Esophagus muscularis mucosa (tissue), 4 donors: ENCODE measurements around the gene UBE2M. TPM values are rescaled to one million over a fixed set of nuclear protein-coding genes. Genes with fewer than 3 reads are reported as not detected.
A peak's percentile ranks its signal among the peaks of the same experiment; 100 is the strongest.
"Not testable (repeated sequence)": the region's sequence is repeated elsewhere in the genome, so short reads cannot be mapped to it uniquely, and the experiment has no call there.

Experiments
- DNase-seq: peaks from one replicate; pipeline ENCODE4 v3.0.0-alpha.2; 2017; ENCODE audit errors: extremely low spot score
- H3K27ac ChIP-seq, 4 donors: fragments of 200-600 bp; sonication (generic); replicated peaks in 1 of 4; 1 replicate in 3 of 4; 2 replicates in 1 of 4; pipeline ENCODE4 v1.5.1; 2016 to 2019; ENCODE audit warnings: mild to moderate bottlenecking in 1 of 4
- H3K27me3 ChIP-seq, 4 donors: fragments of 200-600 bp; sonication (generic); one replicate each; pipeline versions ENCODE4 v1.5.1 to v1.6.0; 2016 to 2019
- H3K36me3 ChIP-seq, 4 donors: fragments of 200-600 bp; sonication (generic); one replicate each; pipeline ENCODE4 v1.5.1; 2016 to 2019
- H3K4me1 ChIP-seq, 4 donors: fragments of 200-600 bp; sonication (generic); one replicate each; pipeline ENCODE4 v1.5.1; 2016 to 2019
- H3K4me3 ChIP-seq, 4 donors: fragments of 200-600 bp; sonication (generic); 1 replicate in 2 of 4; 2 replicates in 2 of 4; pipeline ENCODE4 v1.5.1; 2016 to 2019; ENCODE audit warnings: mild to moderate bottlenecking in 4 of 4, moderate library complexity in 1 of 4
- H3K9me3 ChIP-seq, 4 donors: fragments of 200-600 bp; sonication (generic); 1 replicate in 3 of 4; 2 replicates in 1 of 4; pipeline ENCODE4 v1.5.1; 2016 to 2019
- EP300 ChIP-seq: sonication (generic); formaldehyde crosslinking; IDR thresholded peaks from one replicate; pipeline ENCODE4 v1.6.1; 2017; ENCODE audit warnings: antibody characterized with exemption
- POLR2A ChIP-seq: fragments of 450-650 bp; IDR thresholded peaks from one replicate; pipeline ENCODE4 v1.6.1; 2017; ENCODE audit warnings: antibody characterized with exemption, moderate library complexity, mild to moderate bottlenecking, low read depth
- POLR2AphosphoS5 ChIP-seq, 2 donors: sonication (generic); formaldehyde crosslinking; IDR thresholded peaks; one replicate each; pipeline ENCODE4 v1.6.1; 2017; ENCODE audit warnings: antibody characterized with exemption in 2 of 2
- WGBS: methylation state at CpG from one replicate; pipeline ENCODE4 v1.1.5; 2018; 5-methylcytosine and 5-hydroxymethylcytosine counted together
- intact Hi-C: fragments of 100-400 bp; cut with DNase I; formaldehyde crosslinking; loops from one replicate; pipeline ENCODE4 v1.15.1; 2023
- total RNA-seq, 4 donors: library from RNA; depleted of rRNA; stranded (reverse); fragments of >200 nt; gene quantifications; one replicate each; pipeline versions ENCODE4 v1.1.0 to v1.2.1, GENCODE V29; 2016
- TF ChIP-seq, protein P1 (sequence below), 3 experiments: fragments of 200-600 bp in 2 of 3; fragments of 450-650 bp in 1 of 3; sonication (generic) in 2 of 3; IDR thresholded peaks; one replicate each; pipeline ENCODE4 v1.5.1; 2017 to 2019; ENCODE audit warnings: antibody characterized with exemption in 3 of 3, mild to moderate bottlenecking in 2 of 3, moderate library complexity in 1 of 3

Gene UBE2M
- total RNA-seq, 4 donors from 2014 or later: 36.1 to 54.9 (median 45.8) TPM

DNA sequence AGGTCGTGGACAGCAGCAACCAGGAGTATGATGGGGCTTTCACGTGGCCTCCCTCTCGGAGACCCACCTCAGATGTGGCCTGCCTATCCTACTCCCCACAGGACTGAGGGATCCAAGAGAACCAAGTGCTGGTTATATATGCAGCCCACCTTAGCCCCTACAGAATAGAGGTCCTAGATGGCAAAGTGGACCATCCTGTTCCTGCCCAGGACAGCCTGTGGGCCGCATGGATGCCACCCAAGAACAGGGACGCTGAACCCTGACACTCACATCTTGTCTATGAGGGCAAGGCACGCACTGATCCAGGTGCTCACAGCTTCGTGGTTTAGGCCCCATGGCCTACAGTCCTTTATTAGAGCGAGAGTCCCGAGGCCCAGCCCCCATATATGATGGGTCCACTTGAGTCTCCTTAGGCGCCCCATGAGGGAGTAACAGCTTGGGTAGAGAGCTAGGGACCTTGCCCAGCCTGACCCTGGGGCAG is 45.2 kb downstream of the UBE2M start:
- DNase-seq: no peak
- H3K36me3 ChIP-seq: peaks cover 15 to 36% (median 29%) of the 10 kb centered on the region in 4 donors
- no peaks in the 10 kb centered on the region for H3K9me3 ChIP-seq
- peak overlapping the region in 1 of 4 donors; percentile 45 for H3K4me3 ChIP-seq
- no peaks in the 10 kb centered on the region for H3K27me3 ChIP-seq
- peak overlapping the region; percentile 69 to 79 (median 75) for H3K27ac ChIP-seq
- TF ChIP-seq, protein P1, sequence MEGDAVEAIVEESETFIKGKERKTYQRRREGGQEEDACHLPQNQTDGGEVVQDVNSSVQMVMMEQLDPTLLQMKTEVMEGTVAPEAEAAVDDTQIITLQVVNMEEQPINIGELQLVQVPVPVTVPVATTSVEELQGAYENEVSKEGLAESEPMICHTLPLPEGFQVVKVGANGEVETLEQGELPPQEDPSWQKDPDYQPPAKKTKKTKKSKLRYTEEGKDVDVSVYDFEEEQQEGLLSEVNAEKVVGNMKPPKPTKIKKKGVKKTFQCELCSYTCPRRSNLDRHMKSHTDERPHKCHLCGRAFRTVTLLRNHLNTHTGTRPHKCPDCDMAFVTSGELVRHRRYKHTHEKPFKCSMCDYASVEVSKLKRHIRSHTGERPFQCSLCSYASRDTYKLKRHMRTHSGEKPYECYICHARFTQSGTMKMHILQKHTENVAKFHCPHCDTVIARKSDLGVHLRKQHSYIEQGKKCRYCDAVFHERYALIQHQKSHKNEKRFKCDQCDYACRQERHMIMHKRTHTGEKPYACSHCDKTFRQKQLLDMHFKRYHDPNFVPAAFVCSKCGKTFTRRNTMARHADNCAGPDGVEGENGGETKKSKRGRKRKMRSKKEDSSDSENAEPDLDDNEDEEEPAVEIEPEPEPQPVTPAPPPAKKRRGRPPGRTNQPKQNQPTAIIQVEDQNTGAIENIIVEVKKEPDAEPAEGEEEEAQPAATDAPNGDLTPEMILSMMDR (IDR thresholded peaks at IDR 0.05): no peak
- TF ChIP-seq POLR2A (no peak), EP300 (no peak), POLR2AphosphoS5 (IDR thresholded peaks at IDR 0.05) (no peak)
- intact Hi-C loops: no loop called here
- 83% methylated on average over 9 of the region's 10 CpGs for WGBS
- peaks cover 38 to 52% (median 50%) of the 10 kb centered on the region in 4 donors for H3K4me1 ChIP-seq

DNA sequence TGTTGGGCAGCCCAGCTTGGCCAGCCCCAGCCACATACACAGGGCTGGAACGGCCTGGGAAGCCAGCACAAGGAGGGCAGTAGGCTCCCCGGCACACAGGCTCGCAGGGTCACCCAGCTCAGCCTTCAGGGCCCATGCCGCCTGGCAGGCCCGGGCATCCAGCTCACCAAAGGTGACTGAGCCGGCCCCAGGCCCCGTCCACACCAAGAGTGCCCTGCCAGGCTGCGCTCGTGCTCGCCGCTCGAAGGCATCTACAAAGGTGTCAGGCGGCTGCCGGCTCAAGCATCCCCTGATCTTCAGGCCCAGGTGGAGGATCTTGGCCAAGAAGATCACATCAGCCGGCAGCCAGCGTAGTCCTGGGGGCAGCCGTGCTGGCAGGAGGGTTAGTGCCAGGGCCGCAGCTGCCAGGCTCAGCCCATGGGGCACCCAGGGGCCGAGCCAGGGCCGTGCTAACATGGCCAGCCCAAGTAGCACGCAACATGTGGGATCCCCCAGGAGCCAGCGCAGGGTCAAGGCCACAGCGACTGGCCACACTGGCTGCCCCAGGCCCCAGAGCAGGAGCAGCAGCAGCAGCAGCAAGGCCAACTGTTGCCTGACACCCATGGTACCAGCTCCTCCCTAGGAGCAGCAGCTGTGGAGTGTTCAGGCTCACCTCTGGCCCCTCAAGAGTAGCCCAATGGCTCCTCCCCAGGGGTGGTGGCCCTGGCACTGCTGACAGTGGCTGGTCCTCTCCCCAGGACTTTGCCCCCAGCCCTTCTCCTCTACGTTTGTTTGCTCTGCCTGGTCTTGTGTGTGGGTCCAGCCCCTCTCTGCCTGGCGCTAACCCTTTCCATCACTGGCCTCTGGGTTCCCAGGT is 46.8 kb downstream of the UBE2M start, which contains the start of gene SLC27A5:
SLC27A5 (minus strand) TSS at position 640 of the 856 bp plus-strand sequence; CDS start at position 603, 37 bp downstream.
- Histone ChIP-seq H3K9me3 (no peaks in the 10 kb centered on the region), H3K4me3 (no peak within 1 kb of the TSS), H3K27ac (no peak within 1 kb of the TSS), H3K4me1 (peaks cover 26 to 35% (median 34%) of the 10 kb centered on the region in 4 donors), H3K27me3 (no peaks in the 10 kb centered on the region), H3K36me3 (peaks cover 6 to 28% (median 18%) of the 10 kb centered on the region in 4 donors)
- DNase-seq: no peak
- 90% methylated on average over 9 of the region's 25 CpGs for WGBS
- no peak for TF ChIP-seq POLR2A
- no peak for TF ChIP-seq POLR2AphosphoS5 (IDR thresholded peaks at IDR 0.05)
- TF ChIP-seq, protein P1 (IDR thresholded peaks at IDR 0.05): no peak
- TF ChIP-seq EP300: no peak
- intact Hi-C loops: no loop called here

DNA sequence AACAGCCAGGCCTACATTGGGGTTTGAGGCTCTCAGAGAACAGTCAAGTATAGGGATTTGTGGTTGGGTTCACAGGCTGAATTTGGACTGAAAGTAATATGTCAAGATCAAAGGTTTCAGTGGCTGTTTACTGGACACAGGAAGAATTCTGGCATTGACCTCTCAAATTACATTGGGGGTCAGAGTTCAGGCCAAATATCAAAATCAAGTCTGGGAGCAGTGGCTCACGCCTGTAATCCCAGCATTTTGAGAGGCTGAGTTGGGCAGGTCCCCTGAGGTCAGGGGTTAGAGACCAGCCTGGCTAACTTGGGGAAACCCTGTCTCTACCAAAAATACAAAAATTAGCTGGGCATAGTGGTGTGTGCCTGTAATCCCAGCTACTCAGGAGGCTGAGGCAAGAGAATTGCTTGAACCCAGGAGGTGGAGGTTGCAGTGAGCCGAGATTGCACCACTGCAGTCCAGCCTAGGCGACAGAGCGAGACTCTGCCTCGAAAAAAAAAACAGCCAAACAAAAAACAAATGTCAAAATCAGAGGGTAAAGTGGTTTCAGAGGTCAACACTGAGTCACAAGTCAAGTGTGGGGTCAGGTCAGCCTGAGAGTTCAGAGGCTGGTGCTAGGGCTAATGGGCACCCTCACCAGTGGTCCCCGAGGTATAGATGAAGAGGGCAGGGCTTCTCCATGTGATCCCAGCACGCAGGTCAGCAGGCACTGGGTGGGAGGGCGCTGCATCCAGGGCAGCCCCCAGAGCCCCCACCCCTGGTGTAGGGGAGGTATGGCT is 48.1 kb downstream of the UBE2M start:
- WGBS: 86% methylated on average over 8 of the region's 8 CpGs

DNA sequence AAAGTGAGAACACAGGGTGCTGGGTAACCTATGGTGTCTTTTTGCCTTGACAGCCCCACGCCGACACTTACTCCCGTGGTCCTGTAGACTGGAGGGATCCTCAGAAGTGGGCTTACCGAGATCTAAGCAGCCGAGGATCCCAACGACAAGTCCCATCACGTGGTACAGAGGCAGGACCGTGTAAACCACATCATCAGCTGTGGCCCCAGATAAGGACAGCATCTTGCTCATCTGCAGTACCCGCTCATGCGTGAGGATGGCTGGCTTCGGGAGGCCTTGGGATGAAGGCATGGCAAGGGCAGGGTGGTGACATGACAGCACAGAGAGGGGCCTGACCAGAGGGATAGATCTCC is 48.7 kb downstream of the UBE2M start:
- intact Hi-C loops: no loop called here
- TF ChIP-seq POLR2AphosphoS5 (IDR thresholded peaks at IDR 0.05) (no peak), POLR2A (no peak), EP300 (no peak)
- TF ChIP-seq, protein P1 (IDR thresholded peaks at IDR 0.05): no peak
- Histone ChIP-seq H3K9me3 (no peaks in the 10 kb centered on the region), H3K27ac (no peak overlapping the region), H3K4me3 (no peak overlapping the region), H3K27me3 (no peaks in the 10 kb centered on the region), H3K4me1 (peaks cover 10 to 19% (median 16%) of the 10 kb centered on the region in 4 donors), H3K36me3 (peaks cover 0 to 9% (median 4%) of the 10 kb centered on the region in 4 donors)
- no peak for DNase-seq
- WGBS: 91% methylated on average over 7 of the region's 11 CpGs

More for the DNA sequence above, 48.1 kb downstream of the UBE2M start:
- Histone ChIP-seq H3K9me3 (no peaks in the 10 kb centered on the region), H3K27ac (no peak overlapping the region), H3K4me3 (no peak overlapping the region), H3K4me1 (peaks cover 16 to 22% (median 21%) of the 10 kb centered on the region in 4 donors), H3K27me3 (no peaks in the 10 kb centered on the region), H3K36me3 (peaks cover 0 to 14% (median 5%) of the 10 kb centered on the region in 4 donors)
- TF ChIP-seq EP300 (no peak), POLR2A (no peak), POLR2AphosphoS5 (IDR thresholded peaks at IDR 0.05) (no peak)
- TF ChIP-seq, protein P1 (IDR thresholded peaks at IDR 0.05): no peak
- intact Hi-C loops: no loop called here
- DNase-seq: no peak

DNA sequence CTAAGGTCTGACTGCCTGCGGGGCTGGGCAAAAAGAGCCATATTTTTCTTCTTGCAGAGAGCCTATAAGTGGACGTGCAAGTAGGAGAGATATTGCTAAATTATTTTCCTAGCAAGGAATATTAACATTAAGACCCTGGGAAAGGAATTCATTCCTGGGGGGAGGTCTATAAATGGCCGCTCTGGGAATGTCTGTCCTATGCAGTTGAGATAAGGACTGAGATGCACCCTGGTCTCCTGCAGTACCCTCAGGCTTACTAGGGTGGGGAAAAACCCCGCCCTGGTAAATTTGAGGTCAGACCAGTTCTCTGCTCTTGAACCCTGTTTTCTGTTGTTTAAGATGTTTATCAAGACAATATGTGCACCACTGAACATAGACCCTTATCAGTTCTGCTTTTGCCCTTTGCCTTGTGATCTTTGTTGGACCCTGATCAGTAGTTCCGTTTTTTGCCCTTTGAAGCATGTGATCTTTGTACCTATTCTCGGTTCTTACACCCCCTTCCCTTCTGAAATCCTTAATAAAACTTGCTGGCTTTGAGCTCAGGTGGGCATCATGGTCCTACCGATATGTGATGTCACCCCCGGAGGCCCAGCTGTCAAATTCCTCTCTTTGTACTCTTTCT is 50.7 kb downstream of the UBE2M start:
- DNase-seq, H3K4me3 ChIP-seq, H3K9me3 ChIP-seq, H3K4me1 ChIP-seq, H3K27ac ChIP-seq, H3K36me3 ChIP-seq, intact Hi-C loops, H3K27me3 ChIP-seq: not testable (repeated sequence)
- WGBS: 83% methylated on average over 7 of the region's 8 CpGs
